Measurements from ENCODE around the gene HPS4.

GRCh38 chr22:26463688-26464087 is 19.9 kb downstream of the HPS4 start:
- TF ChIP-seq SUZ12 (IDR thresholded peaks at IDR 0.05; ENCODE audit: extremely low read depth, insufficient read depth, insufficient read length) (no peak), ZNF274 (IDR thresholded peaks at IDR 0.05; ENCODE audit: low read depth, low read length) (no peak)
